HG03442 (cell line): ENCODE measurements around the gene FAM181A.

Experiments
- ATAC-seq: cut with Tn5 transposase; IDR thresholded peaks from one replicate; pipeline ENCODE4 v1.9.1; 2021; ENCODE audit warnings: mild to moderate bottlenecking, moderate library complexity; ENCODE audit not compliant: unreplicated experiment

The FAM181A gene

GRCh38 chr14:93903342-93904184, 23.6 kb upstream of the FAM181A start:
- ATAC-seq, result no peak

GRCh38 chr14:93905623-93906022, 21.5 kb upstream of the FAM181A start:
- ATAC-seq, result no peak

- no peak for ATAC-seq
These were observed 20.5 kb upstream of the FAM181A start for GRCh38 chr14:93906341-93907329.

- no peak for ATAC-seq
These were observed 17.6 kb upstream of the FAM181A start for GRCh38 chr14:93909429-93910128.

- ATAC-seq, result no peak
These were observed 15.0 kb upstream of the FAM181A start for GRCh38 chr14:93911975-93912615.

GRCh38 chr14:93912782-93913181, 14.4 kb upstream of the FAM181A start:
- ATAC-seq, result no peak

- ATAC-seq, result no peak
These were observed 12.9 kb upstream of the FAM181A start for GRCh38 chr14:93914278-93914677.

GRCh38 chr14:93915070-93915705, 12.0 kb upstream of the FAM181A start:
- ATAC-seq, result no peak

- no peak for ATAC-seq
These were observed 11.3 kb upstream of the FAM181A start for GRCh38 chr14:93915800-93916199.

- no peak for ATAC-seq
These were observed 10.6 kb upstream of the FAM181A start for GRCh38 chr14:93916498-93916897.

- no peak for ATAC-seq
These were observed 10.0 kb upstream of the FAM181A start for GRCh38 chr14:93917141-93917540.

GRCh38 chr14:93921001-93921806, 5.9 kb upstream of the FAM181A start:
- no peak for ATAC-seq

GRCh38 chr14:93923626-93924025, 3.5 kb upstream of the FAM181A start:
- ATAC-seq, result no peak

GRCh38 chr14:93924592-93925355, 2.4 kb upstream of the FAM181A start:
- ATAC-seq, result no peak

- no peak for ATAC-seq
These were observed 1.7 kb upstream of the FAM181A start for GRCh38 chr14:93925374-93925895.

- no peak for ATAC-seq
These were observed 785 bp upstream of the FAM181A start for GRCh38 chr14:93926245-93926872.

- no peak for ATAC-seq
These were observed 629 bp downstream of the FAM181A start for GRCh38 chr14:93927800-93928145.
